Fibroblast of lung (primary cell): ENCODE data around the gene DMWD. TPM values are rescaled to one million over a fixed set of nuclear protein-coding genes. Genes with fewer than 3 reads are reported as not detected.

Source experiments
- DNase-seq, 2 donors: peaks; one replicate each; pipeline versions ENCODE4 v3.0.0 to v3.0.0-alpha.2; 2010; ENCODE audit warnings: low read depth in 2 of 2
- H2AFZ ChIP-seq: 2 replicates; pipeline ENCODE4 v1.5.1; 2012; ENCODE audit warnings: low read length, control low read depth, inconsistent platforms
- H3K27ac ChIP-seq: 2 replicates; pipeline ENCODE4 v1.5.1; 2011; ENCODE audit warnings: low read length, control low read depth; ENCODE audit not compliant: insufficient read depth
- H3K27me3 ChIP-seq: 2 replicates; pipeline ENCODE4 v1.5.1; 2011; ENCODE audit warnings: mild to moderate bottlenecking, low read length; ENCODE audit not compliant: control insufficient read depth, insufficient read depth
- H3K36me3 ChIP-seq: 2 replicates; pipeline ENCODE4 v1.5.1; 2011; ENCODE audit warnings: low read length; ENCODE audit not compliant: control insufficient read depth, insufficient read depth
- H3K4me1 ChIP-seq: 2 replicates; pipeline ENCODE4 v1.5.1; 2011; ENCODE audit warnings: low read length; ENCODE audit not compliant: control insufficient read depth, insufficient read depth; ENCODE audit errors: extremely low read depth
- H3K4me2 ChIP-seq: 2 replicates; pipeline ENCODE4 v1.5.1; 2011; ENCODE audit warnings: low read length, control low read depth; ENCODE audit not compliant: insufficient read depth; ENCODE audit errors: extremely low read depth
- H3K4me3 ChIP-seq, 4 experiments: fragments of 200-600 bp in 1 of 4; sonication (generic) in 1 of 4; replicated peaks in 1 of 4; 2 replicates each; pipeline ENCODE4 v1.5.1; 2011 to 2016; ENCODE audit warnings: low read length in 4 of 4, low read depth in 3 of 4, mild to moderate bottlenecking in 3 of 4, control low read depth in 2 of 4, inconsistent platforms in 1 of 4, mixed read lengths in 1 of 4; ENCODE audit not compliant: insufficient read depth in 1 of 4; ENCODE audit errors: control extremely low read depth in 1 of 4
- H3K79me2 ChIP-seq: 2 replicates; pipeline ENCODE4 v1.5.1; 2012; ENCODE audit warnings: mild to moderate bottlenecking, low read length, inconsistent platforms; ENCODE audit not compliant: control insufficient read depth, insufficient read depth
- H3K9ac ChIP-seq: 2 replicates; pipeline ENCODE4 v1.5.1; 2011; ENCODE audit warnings: mild to moderate bottlenecking, low read length, control low read depth; ENCODE audit not compliant: insufficient read depth
- H3K9me3 ChIP-seq: 2 replicates; pipeline ENCODE4 v1.5.1; 2012; ENCODE audit warnings: low read depth, low read length; ENCODE audit not compliant: control insufficient read depth, insufficient read depth
- H4K20me1 ChIP-seq: 2 replicates; pipeline ENCODE4 v1.5.1; 2011; ENCODE audit warnings: low read length; ENCODE audit not compliant: control insufficient read depth, insufficient read depth; ENCODE audit errors: extremely low read depth
- EZH2 ChIP-seq: IDR thresholded peaks from 2 replicates; pipeline ENCODE4 v1.5.1; 2012; ENCODE audit warnings: low read length, control low read depth, mild to moderate bottlenecking; ENCODE audit errors: missing control alignments
- polyA plus RNA-seq, 2 donors: library from polyadenylated mRNA; depleted of rRNA in 1 of 2; stranded (reverse) in 1 of 2; unstranded in 1 of 2; fragments of >200 nt; gene quantifications; 2 replicates each; pipeline ENCODE4 v1.2.1, GENCODE V29; 2011 to 2012; ENCODE audit warnings: missing spikeins in 1 of 2
- total RNA-seq: library from RNA; depleted of rRNA; stranded (reverse); fragments of >200 nt; gene quantifications from 2 replicates; pipeline ENCODE4 v1.2.1, GENCODE V29; 2014
- TF ChIP-seq, protein P1 (sequence below), 2 donors: IDR thresholded peaks in 1 of 2; conservative IDR thresholded peaks in 1 of 2; 1 replicate in 1 of 2; 2 replicates in 1 of 2; pipeline ENCODE4 v1.5.1; 2011 to 2012; ENCODE audit warnings: low read length in 2 of 2, control low read depth in 1 of 2, inconsistent platforms in 1 of 2, low read depth in 1 of 2, mild to moderate bottlenecking in 1 of 2

The DMWD gene
- total and polyA plus RNA-seq, 2 donors (not counting 1 experiment from before 2014, with no cell fraction given), result 18.1 to 33.5 TPM

DNA sequence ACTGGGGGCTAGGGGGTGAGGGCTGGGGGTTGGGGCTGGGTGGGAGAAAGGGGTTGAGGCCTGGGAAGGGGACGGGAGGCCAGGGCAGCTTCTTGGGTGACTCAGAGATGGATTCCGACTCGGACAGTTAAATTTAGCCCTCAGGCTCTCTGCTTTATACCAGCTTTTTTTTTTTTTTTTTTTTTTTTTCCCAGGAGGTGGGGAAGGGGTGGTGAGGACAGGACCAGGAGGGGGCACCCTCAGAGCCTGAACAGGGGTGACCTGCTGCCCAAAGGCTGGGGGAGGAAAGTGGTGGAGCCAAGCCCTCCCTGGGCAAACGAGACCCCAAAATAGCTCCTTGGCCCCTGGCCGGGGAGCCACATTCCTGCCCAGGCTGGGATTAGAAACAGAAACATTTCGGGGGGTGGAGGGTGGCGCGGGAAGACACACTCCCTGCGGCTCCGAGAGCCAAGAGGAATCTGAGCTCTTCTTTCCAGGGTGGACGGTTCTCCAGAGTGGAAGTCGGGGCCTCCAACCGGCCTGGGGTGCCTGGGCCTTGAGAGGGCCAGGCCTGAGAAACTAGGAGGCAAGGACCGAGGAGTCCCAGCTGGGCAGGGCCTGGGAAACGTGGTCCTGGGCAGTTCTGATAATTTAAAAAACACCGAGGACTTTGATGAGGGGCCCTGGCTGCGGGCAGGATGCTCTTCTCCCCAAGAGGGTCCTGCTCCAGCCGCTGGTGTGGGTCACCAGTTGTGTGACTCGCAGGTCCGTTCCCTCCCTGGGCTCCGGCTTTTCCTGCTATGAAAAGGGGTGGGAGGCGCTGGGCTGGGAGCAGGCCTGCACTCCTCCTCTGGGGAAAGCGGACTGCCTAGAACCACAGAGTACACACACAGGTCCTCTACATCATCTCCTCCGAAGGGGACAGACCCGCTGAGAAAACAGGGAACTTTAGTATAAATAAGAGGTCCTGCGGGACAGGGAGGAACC lies 9.5 kb downstream of the DMWD start:
- TF ChIP-seq, protein P1, sequence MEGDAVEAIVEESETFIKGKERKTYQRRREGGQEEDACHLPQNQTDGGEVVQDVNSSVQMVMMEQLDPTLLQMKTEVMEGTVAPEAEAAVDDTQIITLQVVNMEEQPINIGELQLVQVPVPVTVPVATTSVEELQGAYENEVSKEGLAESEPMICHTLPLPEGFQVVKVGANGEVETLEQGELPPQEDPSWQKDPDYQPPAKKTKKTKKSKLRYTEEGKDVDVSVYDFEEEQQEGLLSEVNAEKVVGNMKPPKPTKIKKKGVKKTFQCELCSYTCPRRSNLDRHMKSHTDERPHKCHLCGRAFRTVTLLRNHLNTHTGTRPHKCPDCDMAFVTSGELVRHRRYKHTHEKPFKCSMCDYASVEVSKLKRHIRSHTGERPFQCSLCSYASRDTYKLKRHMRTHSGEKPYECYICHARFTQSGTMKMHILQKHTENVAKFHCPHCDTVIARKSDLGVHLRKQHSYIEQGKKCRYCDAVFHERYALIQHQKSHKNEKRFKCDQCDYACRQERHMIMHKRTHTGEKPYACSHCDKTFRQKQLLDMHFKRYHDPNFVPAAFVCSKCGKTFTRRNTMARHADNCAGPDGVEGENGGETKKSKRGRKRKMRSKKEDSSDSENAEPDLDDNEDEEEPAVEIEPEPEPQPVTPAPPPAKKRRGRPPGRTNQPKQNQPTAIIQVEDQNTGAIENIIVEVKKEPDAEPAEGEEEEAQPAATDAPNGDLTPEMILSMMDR (conservative IDR thresholded peaks at IDR 0.05 in 1 of 2, IDR thresholded peaks at IDR 0.05 in 1 of 2; ENCODE audit: low read depth in 1 of 2, low read length in 2 of 2), result peak in 1 of 2 donors; percentile 14
- TF ChIP-seq EZH2, result no peak
- Histone ChIP-seq H3K9me3 (no peaks in the 10 kb centered on the region), H3K9ac (peak overlapping the region; percentile 67), H3K27ac (peak overlapping the region; percentile 90), H3K4me1 (peaks cover 25% of the 10 kb centered on the region), H4K20me1 (no peaks in the 10 kb centered on the region), H3K27me3 (no peaks in the 10 kb centered on the region), H3K4me2 (peak overlapping the region; percentile 78), H2AFZ (no peak overlapping the region), H3K4me3 (peak overlapping the region in 3 of 4 experiments; percentile 7 to 81 (median 25)), H3K79me2 (peaks cover 12% of the 10 kb centered on the region), H3K36me3 (peaks cover 36% of the 10 kb centered on the region)
- DNase-seq, result peak; percentile 65 to 75

DNA sequence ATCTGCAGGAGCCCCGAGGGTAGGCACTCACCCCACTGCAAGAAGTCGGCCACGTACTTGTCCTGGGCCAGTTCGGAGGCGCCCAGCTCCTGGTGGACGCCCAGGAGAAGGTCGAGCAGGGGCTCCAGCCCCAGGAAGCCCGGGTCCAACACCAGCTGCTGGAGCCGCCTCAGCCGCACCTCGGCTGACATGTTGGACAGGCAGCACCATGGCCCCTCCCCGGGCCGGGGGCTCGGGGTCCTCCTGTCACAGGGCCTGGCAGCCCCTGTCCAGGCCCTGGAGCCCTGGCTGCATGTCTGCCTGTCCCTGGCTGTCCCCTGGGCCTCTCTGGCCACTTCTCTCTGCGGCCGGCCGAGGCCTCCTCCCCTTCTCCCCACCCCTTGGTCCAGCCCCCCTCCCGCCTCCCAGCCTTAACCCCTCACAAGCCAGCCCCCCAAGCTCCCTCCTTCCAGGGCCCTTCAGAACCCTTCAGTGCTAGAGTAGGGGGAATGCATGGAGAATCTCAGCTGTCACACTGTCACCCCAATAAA lies 10.4 kb downstream of the DMWD start, which contains the start of gene DMPK:
Gene DMPK, minus strand, starts transcription at position 329 of the 530 bp plus-strand sequence. Its CDS starts 138 bp downstream, at position 191.
- no peaks in the 10 kb centered on the region for H3K9me3 ChIP-seq
- H3K79me2 ChIP-seq, result peaks cover 12% of the 10 kb centered on the region
- no peaks in the 10 kb centered on the region for H3K27me3 ChIP-seq
- no peaks in the 10 kb centered on the region for H4K20me1 ChIP-seq
- DNase-seq, result no peak
- H3K27ac ChIP-seq, result peak within 1 kb of the TSS; percentile 90
- peaks cover 25% of the 10 kb centered on the region for H3K4me1 ChIP-seq
- peak within 1 kb of the TSS; percentile 67 for H3K9ac ChIP-seq
- TF ChIP-seq, protein P1 (conservative IDR thresholded peaks at IDR 0.05 in 1 of 2, IDR thresholded peaks at IDR 0.05 in 1 of 2; ENCODE audit: low read depth in 1 of 2, low read length in 2 of 2), result no peak
- no peak for TF ChIP-seq EZH2
- H3K4me3 ChIP-seq, result peak within 1 kb of the TSS; percentile 39 to 81 (median 52)
- no peak within 1 kb of the TSS for H2AFZ ChIP-seq
- peaks cover 42% of the 10 kb centered on the region for H3K36me3 ChIP-seq
- peak within 1 kb of the TSS; percentile 93 for H3K4me2 ChIP-seq
